NCI-H1105 treated with DMSO at 0.1 percent for 48 hours (cell line): ENCODE measurements around the gene GRIN2C.

Source experiments
- DNase-seq: peaks from one replicate; lab custom pipeline; 2025; lab: John Stamatoyannopoulos, UW

Gene GRIN2C

GRCh38 chr17:74799097-74799496, 60.6 kb downstream of the GRIN2C start:
- no peak for DNase-seq

GRCh38 chr17:74798239-74798707, 61.4 kb downstream of the GRIN2C start:
- no peak for DNase-seq

- DNase-seq = no peak
Measured at GRCh38 chr17:74797824-74798223, 61.9 kb downstream of the GRIN2C start.

DNA sequence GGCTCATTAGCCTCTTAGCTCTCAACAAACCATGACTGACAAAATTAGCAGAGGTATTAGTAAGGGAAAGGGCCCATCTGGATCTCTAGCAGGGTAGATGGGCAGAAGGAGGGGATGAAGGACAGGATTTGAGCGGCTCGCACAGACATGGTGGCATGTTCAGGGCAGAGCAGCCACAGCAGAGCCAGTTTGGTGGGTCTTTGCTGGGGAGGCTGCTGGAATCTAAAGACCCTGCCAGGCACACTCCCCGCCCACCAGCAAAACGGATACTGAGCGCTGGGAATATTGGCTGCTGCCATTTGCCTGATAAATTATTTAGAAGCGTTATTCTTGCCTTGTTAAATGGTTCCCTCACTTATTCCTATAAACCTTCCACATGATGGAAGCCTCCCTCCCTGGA, 62.8 kb downstream of the GRIN2C start:
- no peak for DNase-seq

DNA sequence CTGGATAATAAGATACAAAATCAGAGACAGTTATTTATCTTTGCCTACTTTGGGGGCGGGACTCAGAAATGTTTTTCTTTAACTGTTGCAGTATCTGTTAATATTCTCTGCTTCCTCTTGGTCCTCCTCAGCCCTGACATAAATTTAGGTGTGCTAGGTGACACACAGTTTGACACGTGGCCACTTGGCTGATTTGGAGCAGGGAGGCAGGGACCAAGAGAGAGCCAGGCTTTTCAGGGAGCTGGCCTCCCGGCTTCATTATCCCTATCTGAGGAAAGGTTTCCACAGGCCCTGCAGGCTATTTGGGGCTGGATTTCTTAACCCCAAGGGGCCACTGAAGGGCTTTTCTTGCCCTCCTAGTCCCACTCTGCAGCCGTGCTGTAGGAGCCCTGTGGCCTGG, 63.5 kb downstream of the GRIN2C start:
- DNase-seq = no peak

- DNase-seq = no peak
Measured at GRCh38 chr17:74795327-74796020, 64.2 kb downstream of the GRIN2C start.

DNA sequence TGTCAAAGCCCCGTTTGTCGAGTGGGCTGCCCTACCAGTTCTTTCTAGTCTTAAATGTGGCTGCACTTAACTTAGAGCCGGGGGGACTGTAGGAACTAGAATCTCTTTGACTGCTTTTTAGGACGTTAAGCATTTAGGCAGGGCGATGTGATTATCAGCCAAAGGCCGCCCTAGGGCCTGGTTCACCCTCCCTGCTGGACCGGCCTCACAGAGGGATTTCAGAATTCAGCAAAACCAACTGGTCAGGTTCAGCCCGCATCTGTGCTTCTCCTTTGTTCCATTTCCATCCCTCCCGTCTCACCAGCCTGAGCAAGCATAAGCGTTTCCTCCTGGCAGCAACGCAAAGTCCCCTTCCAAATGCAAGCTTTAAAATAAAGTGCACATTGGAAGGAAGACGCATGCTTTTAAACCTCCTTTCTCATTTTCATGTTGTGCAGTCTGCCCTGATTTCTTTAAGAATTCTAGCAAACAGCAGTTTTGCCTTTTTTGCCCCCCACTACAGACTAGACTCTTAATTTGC, 67.0 kb downstream of the GRIN2C start:
- no peak for DNase-seq
